HEK293 (cell line): ENCODE measurements around the gene NECAB3.

Experiments used
- CTCF ChIA-PET: fragments of 350-600 bp; formaldehyde crosslinking; extraction: SDS; loops from one replicate; lab custom pipeline; 2021; ENCODE audit warnings: antibody characterized with exemption; lab: Yijun Ruan, JAX
- POLR2A ChIA-PET: fragments of 300-600 bp; formaldehyde crosslinking; extraction: SDS; loops from one replicate; lab custom pipeline; 2020; ENCODE audit warnings: antibody characterized with exemption, inconsistent platforms; lab: Yijun Ruan, JAX
- H3K27ac ChIP-seq: fragments of 200-500 bp; sonication (Bioruptor generic); 2 replicates; pipeline ENCODE4 v1.5.1; 2014; ENCODE audit warnings: low read depth, low read length, control low read depth, inconsistent platforms; ENCODE audit errors: extremely low read depth
- H3K36me3 ChIP-seq, 2 experiments: fragments of 200-500 bp in 1 of 2; sonication (Bioruptor generic) in 1 of 2; 1 replicate in 1 of 2; 2 replicates in 1 of 2; pipeline ENCODE4 v1.5.1; 2014 to 2017; ENCODE audit warnings: inconsistent platforms in 2 of 2, low read length in 2 of 2; ENCODE audit not compliant: control insufficient read depth in 2 of 2, insufficient read depth in 1 of 2
- H3K4me1 ChIP-seq: fragments of 200-500 bp; sonication (Bioruptor generic); 2 replicates; pipeline ENCODE4 v1.5.1; 2014; ENCODE audit warnings: mild to moderate bottlenecking, low read length, inconsistent platforms; ENCODE audit not compliant: control insufficient read depth, insufficient read depth
- H3K4me3 ChIP-seq: 2 replicates; pipeline ENCODE4 v1.5.1; 2011; ENCODE audit warnings: low read depth, mild to moderate bottlenecking, control low read depth, low read length, moderate library complexity
- H3K9me3 ChIP-seq: fragments of 200-500 bp; sonication (Bioruptor generic); 2 replicates; pipeline ENCODE4 v1.5.1; 2014; ENCODE audit warnings: low read depth, low read length, inconsistent platforms; ENCODE audit not compliant: control insufficient read depth, insufficient read depth
- GLIS1 ChIP-seq: fragments of 450-650 bp; formaldehyde crosslinking; IDR thresholded peaks from 2 replicates; pipeline ENCODE4 v1.5.1; 2016; ENCODE audit warnings: missing biosample characterization, missing genetic modification characterization
- HIC1 ChIP-seq: fragments of 450-650 bp; formaldehyde crosslinking; IDR thresholded peaks from 2 replicates; pipeline ENCODE4 v1.5.1; 2016; ENCODE audit warnings: missing biosample characterization, missing genetic modification characterization
- OSR2 ChIP-seq: fragments of 450-650 bp; formaldehyde crosslinking; IDR thresholded peaks from 2 replicates; pipeline ENCODE4 v1.5.1; 2016; ENCODE audit warnings: missing biosample characterization, missing genetic modification characterization
- SCRT1 ChIP-seq: fragments of 450-650 bp; formaldehyde crosslinking; IDR thresholded peaks from 2 replicates; pipeline ENCODE4 v1.5.1; 2016; ENCODE audit warnings: missing biosample characterization, missing genetic modification characterization, borderline replicate concordance
- YY1 ChIP-seq: fragments of 450-650 bp; formaldehyde crosslinking; IDR thresholded peaks from 2 replicates; pipeline ENCODE4 v1.5.1; 2018; ENCODE audit warnings: missing biosample characterization, missing genetic modification characterization
- ZBTB17 ChIP-seq: fragments of 450-650 bp; formaldehyde crosslinking; IDR thresholded peaks from 2 replicates; pipeline ENCODE4 v1.5.1; 2016; ENCODE audit warnings: missing biosample characterization, missing genetic modification characterization
- ZIC2 ChIP-seq: fragments of 450-650 bp; formaldehyde crosslinking; IDR thresholded peaks from 2 replicates; pipeline ENCODE4 v1.5.1; 2016; ENCODE audit warnings: missing biosample characterization, missing genetic modification characterization
- ZNF146 ChIP-seq: fragments of 450-650 bp; formaldehyde crosslinking; IDR thresholded peaks from 2 replicates; pipeline ENCODE4 v1.5.1; 2016; ENCODE audit warnings: missing biosample characterization, missing genetic modification characterization
- ZNF157 ChIP-seq: fragments of 450-650 bp; formaldehyde crosslinking; IDR thresholded peaks from 2 replicates; pipeline ENCODE4 v1.5.1; 2016; ENCODE audit warnings: missing biosample characterization, missing genetic modification characterization
- ZNF169 ChIP-seq: fragments of 450-650 bp; formaldehyde crosslinking; IDR thresholded peaks from 2 replicates; pipeline ENCODE4 v1.5.1; 2016; ENCODE audit warnings: missing biosample characterization, missing genetic modification characterization
- ZNF184 ChIP-seq: fragments of 450-650 bp; IDR thresholded peaks from 2 replicates; pipeline ENCODE4 v1.5.1; 2018; ENCODE audit warnings: missing biosample characterization, mild to moderate bottlenecking, missing genetic modification characterization
- ZNF274 ChIP-seq, 2 experiments: fragments of 200-500 bp in 1 of 2; fragments of 450-650 bp in 1 of 2; sonication (Bioruptor generic) in 1 of 2; formaldehyde crosslinking in 1 of 2; IDR thresholded peaks; 2 replicates each; pipeline versions ENCODE4 v1.5.1 to v1.6.1; 2014 to 2016; ENCODE audit warnings: borderline replicate concordance in 1 of 2, inconsistent platforms in 1 of 2, low read length in 1 of 2, missing biosample characterization in 1 of 2, missing genetic modification characterization in 1 of 2
- ZNF292 ChIP-seq: fragments of 450-650 bp; formaldehyde crosslinking; IDR thresholded peaks from 2 replicates; pipeline ENCODE4 v1.5.1; 2016; ENCODE audit warnings: low read depth, missing biosample characterization, missing genetic modification characterization, borderline replicate concordance
- ZNF311 ChIP-seq: fragments of 450-650 bp; formaldehyde crosslinking; IDR thresholded peaks from 2 replicates; pipeline ENCODE4 v1.5.1; 2017; ENCODE audit warnings: missing biosample characterization, missing genetic modification characterization, borderline replicate concordance
- ZNF324 ChIP-seq: fragments of 450-650 bp; formaldehyde crosslinking; IDR thresholded peaks from 2 replicates; pipeline ENCODE4 v1.5.1; 2016; ENCODE audit warnings: missing biosample characterization, missing genetic modification characterization
- ZNF394 ChIP-seq: fragments of 450-650 bp; formaldehyde crosslinking; IDR thresholded peaks from 2 replicates; pipeline ENCODE4 v1.5.1; 2016; ENCODE audit warnings: missing biosample characterization, missing genetic modification characterization, mild to moderate bottlenecking, moderate library complexity, borderline replicate concordance
- ZNF518A ChIP-seq: fragments of 450-650 bp; formaldehyde crosslinking; conservative IDR thresholded peaks from 2 replicates; pipeline ENCODE4 v1.5.1; 2016; ENCODE audit warnings: low read depth, missing biosample characterization, missing genetic modification characterization
- ZNF585B ChIP-seq: fragments of 450-650 bp; formaldehyde crosslinking; IDR thresholded peaks from 2 replicates; pipeline ENCODE4 v1.5.1; 2016; ENCODE audit warnings: missing biosample characterization, missing genetic modification characterization
- ZNF623 ChIP-seq: fragments of 450-650 bp; formaldehyde crosslinking; IDR thresholded peaks from 2 replicates; pipeline ENCODE4 v1.5.1; 2016; ENCODE audit warnings: missing biosample characterization, missing genetic modification characterization
- ZNF677 ChIP-seq: fragments of 450-650 bp; IDR thresholded peaks from 2 replicates; pipeline ENCODE4 v1.5.0; 2018; ENCODE audit warnings: missing biosample characterization, mild to moderate bottlenecking, missing genetic modification characterization, moderate library complexity
- TF ChIP-seq, protein P1 (sequence below): fragments of 450-650 bp; formaldehyde crosslinking; IDR thresholded peaks from 2 replicates; pipeline ENCODE4 v1.5.0; 2017; ENCODE audit warnings: missing biosample characterization, missing genetic modification characterization, borderline replicate concordance
- TF ChIP-seq, protein P2 (sequence below): fragments of 450-650 bp; formaldehyde crosslinking; IDR thresholded peaks from 2 replicates; pipeline ENCODE4 v1.5.1; 2017; ENCODE audit warnings: missing biosample characterization, missing genetic modification characterization

Gene NECAB3

GRCh38 chr20:33612001-33612400 is 62.2 kb downstream of the NECAB3 start:
- POLR2A ChIA-PET = interaction anchor here (0.6 kb wide), 1 partner anchor 54 kb away, joined by 3 read pairs; no protein-coding TSS in a partner anchor
- CTCF ChIA-PET = interaction anchor here (0.7 kb wide), 1 partner anchor 12 kb away, joined by 3 read pairs; no protein-coding TSS in a partner anchor
- no peak for TF ChIP-seq ZNF324
- no peak for TF ChIP-seq ZNF157
- no peak for TF ChIP-seq ZNF585B (tag by site-specific recombination)
- TF ChIP-seq ZNF184 = no peak
- no peak for TF ChIP-seq ZNF169
- no peak for TF ChIP-seq GLIS1 (tag by site-specific recombination)
- TF ChIP-seq ZNF274 (IDR thresholded peaks at IDR 0.05; ENCODE audit: low read length) = no peak
- TF ChIP-seq ZNF274 (tag by site-specific recombination; IDR thresholded peaks at IDR 0.05; ENCODE audit: borderline replicate concordance) = no peak
- TF ChIP-seq YY1 (tag by site-specific recombination) = no peak
- TF ChIP-seq, protein P1, sequence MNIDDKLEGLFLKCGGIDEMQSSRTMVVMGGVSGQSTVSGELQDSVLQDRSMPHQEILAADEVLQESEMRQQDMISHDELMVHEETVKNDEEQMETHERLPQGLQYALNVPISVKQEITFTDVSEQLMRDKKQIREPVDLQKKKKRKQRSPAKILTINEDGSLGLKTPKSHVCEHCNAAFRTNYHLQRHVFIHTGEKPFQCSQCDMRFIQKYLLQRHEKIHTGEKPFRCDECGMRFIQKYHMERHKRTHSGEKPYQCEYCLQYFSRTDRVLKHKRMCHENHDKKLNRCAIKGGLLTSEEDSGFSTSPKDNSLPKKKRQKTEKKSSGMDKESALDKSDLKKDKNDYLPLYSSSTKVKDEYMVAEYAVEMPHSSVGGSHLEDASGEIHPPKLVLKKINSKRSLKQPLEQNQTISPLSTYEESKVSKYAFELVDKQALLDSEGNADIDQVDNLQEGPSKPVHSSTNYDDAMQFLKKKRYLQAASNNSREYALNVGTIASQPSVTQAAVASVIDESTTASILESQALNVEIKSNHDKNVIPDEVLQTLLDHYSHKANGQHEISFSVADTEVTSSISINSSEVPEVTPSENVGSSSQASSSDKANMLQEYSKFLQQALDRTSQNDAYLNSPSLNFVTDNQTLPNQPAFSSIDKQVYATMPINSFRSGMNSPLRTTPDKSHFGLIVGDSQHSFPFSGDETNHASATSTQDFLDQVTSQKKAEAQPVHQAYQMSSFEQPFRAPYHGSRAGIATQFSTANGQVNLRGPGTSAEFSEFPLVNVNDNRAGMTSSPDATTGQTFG (tag by site-specific recombination) = no peak
- TF ChIP-seq ZNF394 (tag by site-specific recombination) = no peak
- TF ChIP-seq ZNF623 = no peak
- Histone ChIP-seq H3K36me3 (peaks cover 0 to 66% of the 10 kb centered on the region in 2 experiments; a peak in 1 of 3 replicates), H3K4me1 (no peaks in the 10 kb centered on the region), H3K9me3 (no peaks in the 10 kb centered on the region), H3K4me3 (no peak overlapping the region), H3K27ac (no peak overlapping the region)

DNA sequence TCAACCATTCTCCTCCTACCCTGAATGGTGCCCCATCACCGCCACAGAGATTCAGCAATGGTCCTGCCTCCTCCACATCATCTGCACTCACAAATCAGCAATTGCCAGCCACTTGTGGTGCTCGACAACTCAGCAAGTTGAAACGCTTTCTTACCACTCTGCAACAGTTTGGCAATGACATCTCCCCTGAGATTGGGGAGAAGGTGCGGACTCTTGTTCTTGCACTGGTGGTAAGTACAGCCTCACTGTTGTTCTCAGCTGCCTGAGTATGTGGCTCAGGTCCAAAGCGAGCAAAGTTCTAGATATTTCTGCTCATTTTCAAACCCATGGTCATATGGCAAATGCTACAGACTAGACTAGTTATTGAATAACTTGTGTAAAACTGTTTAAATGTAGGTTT is 63.1 kb downstream of the NECAB3 start:
- ChIA-PET CTCF (no interaction called here), POLR2A (no interaction called here)
- Histone ChIP-seq H3K27ac (no peak overlapping the region), H3K9me3 (no peaks in the 10 kb centered on the region), H3K4me1 (no peaks in the 10 kb centered on the region), H3K36me3 (peaks cover 0 to 65% of the 10 kb centered on the region in 2 experiments; a peak in 1 of 3 replicates), H3K4me3 (no peak overlapping the region)
- TF ChIP-seq ZNF311 (tag by site-specific recombination) = no peak
- TF ChIP-seq ZBTB17 (tag by site-specific recombination) = no peak
- no peak for TF ChIP-seq ZNF585B (tag by site-specific recombination)
- no peak for TF ChIP-seq ZNF677 (tag by site-specific recombination)
- no peak for TF ChIP-seq HIC1 (tag by site-specific recombination)
- TF ChIP-seq SCRT1 = no peak
- no peak for TF ChIP-seq OSR2 (tag by site-specific recombination)
- no peak for TF ChIP-seq ZNF292 (tag by site-specific recombination)
- TF ChIP-seq ZIC2 (tag by site-specific recombination) = no peak
- TF ChIP-seq, protein P1 (tag by site-specific recombination) = no peak
- TF ChIP-seq, protein P2, sequence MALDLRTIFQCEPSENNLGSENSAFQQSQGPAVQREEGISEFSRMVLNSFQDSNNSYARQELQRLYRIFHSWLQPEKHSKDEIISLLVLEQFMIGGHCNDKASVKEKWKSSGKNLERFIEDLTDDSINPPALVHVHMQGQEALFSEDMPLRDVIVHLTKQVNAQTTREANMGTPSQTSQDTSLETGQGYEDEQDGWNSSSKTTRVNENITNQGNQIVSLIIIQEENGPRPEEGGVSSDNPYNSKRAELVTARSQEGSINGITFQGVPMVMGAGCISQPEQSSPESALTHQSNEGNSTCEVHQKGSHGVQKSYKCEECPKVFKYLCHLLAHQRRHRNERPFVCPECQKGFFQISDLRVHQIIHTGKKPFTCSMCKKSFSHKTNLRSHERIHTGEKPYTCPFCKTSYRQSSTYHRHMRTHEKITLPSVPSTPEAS = no peak
- TF ChIP-seq ZNF146 (tag by site-specific recombination) = no peak
- TF ChIP-seq ZNF518A (tag by site-specific recombination) = no peak
